ENCODE measurements around the gene ZSCAN9.

ZSCAN9 gene

GRCh38 chr6:28240471-28240870 lies 15.4 kb downstream of the ZSCAN9 start:
- TF ChIP-seq, protein P1, sequence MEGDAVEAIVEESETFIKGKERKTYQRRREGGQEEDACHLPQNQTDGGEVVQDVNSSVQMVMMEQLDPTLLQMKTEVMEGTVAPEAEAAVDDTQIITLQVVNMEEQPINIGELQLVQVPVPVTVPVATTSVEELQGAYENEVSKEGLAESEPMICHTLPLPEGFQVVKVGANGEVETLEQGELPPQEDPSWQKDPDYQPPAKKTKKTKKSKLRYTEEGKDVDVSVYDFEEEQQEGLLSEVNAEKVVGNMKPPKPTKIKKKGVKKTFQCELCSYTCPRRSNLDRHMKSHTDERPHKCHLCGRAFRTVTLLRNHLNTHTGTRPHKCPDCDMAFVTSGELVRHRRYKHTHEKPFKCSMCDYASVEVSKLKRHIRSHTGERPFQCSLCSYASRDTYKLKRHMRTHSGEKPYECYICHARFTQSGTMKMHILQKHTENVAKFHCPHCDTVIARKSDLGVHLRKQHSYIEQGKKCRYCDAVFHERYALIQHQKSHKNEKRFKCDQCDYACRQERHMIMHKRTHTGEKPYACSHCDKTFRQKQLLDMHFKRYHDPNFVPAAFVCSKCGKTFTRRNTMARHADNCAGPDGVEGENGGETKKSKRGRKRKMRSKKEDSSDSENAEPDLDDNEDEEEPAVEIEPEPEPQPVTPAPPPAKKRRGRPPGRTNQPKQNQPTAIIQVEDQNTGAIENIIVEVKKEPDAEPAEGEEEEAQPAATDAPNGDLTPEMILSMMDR (IDR thresholded peaks at IDR 0.05; ENCODE audit: low read depth, low read length, missing control alignments) = no peak
- H3K4me3 ChIP-seq (ENCODE audit: low read depth, low read length) = no peak overlapping the region
- no peak for DNase-seq (ENCODE audit: low read depth)

DNA sequence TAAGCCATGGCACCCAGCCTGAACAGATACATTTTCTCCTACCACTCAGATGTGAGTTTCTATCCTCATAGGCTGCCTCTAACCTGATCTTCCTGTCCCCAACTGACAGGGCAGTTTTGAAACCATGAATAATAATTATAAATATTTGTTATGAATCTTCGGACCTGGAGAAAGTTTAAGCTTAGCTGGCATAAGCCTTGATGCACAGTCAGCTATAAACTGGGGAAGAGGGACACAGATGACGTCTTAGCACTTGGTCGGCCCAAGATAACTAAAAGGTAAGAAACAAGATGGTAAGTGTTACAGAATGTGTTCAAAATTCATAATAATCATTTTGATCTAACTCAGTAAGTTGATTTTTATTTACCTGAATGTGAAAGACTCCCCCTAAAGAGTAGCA lies 18.9 kb downstream of the ZSCAN9 start:
- no peak overlapping the region for H3K4me3 ChIP-seq (ENCODE audit: low read depth, low read length)
- DNase-seq (ENCODE audit: low read depth) = no peak
- TF ChIP-seq, protein P1 (IDR thresholded peaks at IDR 0.05; ENCODE audit: low read depth, low read length, missing control alignments) = no peak

GRCh38 chr6:28245206-28245941 lies 20.3 kb downstream of the ZSCAN9 start:
- no peak for DNase-seq (ENCODE audit: low read depth)
- TF ChIP-seq, protein P1 (IDR thresholded peaks at IDR 0.05; ENCODE audit: low read depth, low read length, missing control alignments) = no peak

DNA sequence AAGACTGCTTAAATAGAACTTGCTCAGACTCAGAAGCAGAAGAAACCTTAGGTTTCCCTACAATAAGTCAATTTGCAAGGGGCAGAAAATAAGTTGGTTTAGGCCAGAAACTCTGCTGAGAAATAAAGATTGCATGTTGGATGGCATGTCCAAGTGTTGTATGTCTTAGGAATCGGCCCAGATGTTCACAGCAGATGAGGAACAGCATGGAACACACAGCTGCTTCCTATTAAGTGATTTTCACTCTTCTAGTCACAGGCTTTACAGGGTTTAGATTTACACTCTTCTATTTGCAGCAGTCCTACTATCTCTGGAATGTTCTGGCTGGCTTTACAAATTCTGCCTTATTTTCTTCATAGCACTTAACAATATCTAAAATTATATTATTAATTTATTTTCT lies 23.8 kb downstream of the ZSCAN9 start:
- no peak for DNase-seq (ENCODE audit: low read depth)
- H3K4me3 ChIP-seq (ENCODE audit: low read depth, low read length) = no peak overlapping the region
- TF ChIP-seq, protein P1 (IDR thresholded peaks at IDR 0.05; ENCODE audit: low read depth, low read length, missing control alignments) = no peak

More at GRCh38 chr6:28245206-28245941, 20.3 kb downstream of the ZSCAN9 start:
- H3K4me3 ChIP-seq (ENCODE audit: low read depth, low read length) = no peak overlapping the region

GRCh38 chr6:28250747-28251146 lies 25.7 kb downstream of the ZSCAN9 start:
- TF ChIP-seq, protein P1 (IDR thresholded peaks at IDR 0.05; ENCODE audit: low read depth, low read length, missing control alignments) = no peak

DNA sequence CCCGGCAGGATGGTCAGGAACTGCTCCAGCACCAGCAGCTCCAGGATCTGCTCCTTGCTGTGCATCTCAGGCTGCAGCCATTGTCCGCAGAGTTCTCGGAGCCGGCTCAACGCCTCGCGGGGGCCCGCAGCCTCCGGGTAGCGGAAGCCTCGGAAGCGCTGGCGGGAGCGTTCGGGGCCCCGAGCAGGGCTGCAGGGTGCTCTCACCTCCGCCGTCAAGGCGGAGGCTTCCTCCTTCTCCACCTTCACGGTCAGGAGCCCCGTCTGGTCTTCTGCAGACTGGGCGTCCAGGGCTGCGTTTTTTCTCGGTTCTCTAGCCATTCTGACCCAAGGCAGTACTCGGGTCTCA lies 26.6 kb downstream of the ZSCAN9 start:
- no peak for DNase-seq (ENCODE audit: low read depth)
- TF ChIP-seq, protein P1 (IDR thresholded peaks at IDR 0.05; ENCODE audit: low read depth, low read length, missing control alignments) = no peak
- H3K4me3 ChIP-seq (ENCODE audit: low read depth, low read length) = peak overlapping the region; percentile 82

More at GRCh38 chr6:28250747-28251146, 25.7 kb downstream of the ZSCAN9 start:
- DNase-seq (ENCODE audit: low read depth) = no peak
- peak overlapping the region; percentile 82; the same call in 1 of the 2 replicates for H3K4me3 ChIP-seq (ENCODE audit: low read depth, low read length)
